ENCODE results near the gene DRGX.

Gene DRGX

GRCh38 chr10:49322371-49323170, 73.3 kb downstream of the DRGX start:
- no peak for DNase-seq (ENCODE audit: extremely low read depth in 1 of 2, low read depth in 1 of 2)

GRCh38 chr10:49321021-49321420, 74.9 kb downstream of the DRGX start:
- no peak for DNase-seq (ENCODE audit: extremely low read depth in 1 of 2, low read depth in 1 of 2)

- DNase-seq (ENCODE audit: extremely low read depth in 1 of 2, low read depth in 1 of 2) = no peak
Measured at GRCh38 chr10:49320191-49320590, 75.7 kb downstream of the DRGX start.

- DNase-seq (ENCODE audit: extremely low read depth in 1 of 2, low read depth in 1 of 2) = no peak
Measured at GRCh38 chr10:49319206-49319605, 76.7 kb downstream of the DRGX start.

GRCh38 chr10:49318755-49319154, 77.1 kb downstream of the DRGX start:
- DNase-seq (ENCODE audit: extremely low read depth in 1 of 2, low read depth in 1 of 2) = no peak

GRCh38 chr10:49318028-49318427, 77.9 kb downstream of the DRGX start:
- no peak for DNase-seq (ENCODE audit: extremely low read depth in 1 of 2, low read depth in 1 of 2)

- DNase-seq (ENCODE audit: extremely low read depth in 1 of 2, low read depth in 1 of 2) = no peak
Measured at GRCh38 chr10:49314806-49315205, 81.1 kb downstream of the DRGX start.
